ENCODE measurements around the gene LRIG1.
A peak's percentile ranks its signal among the peaks of the same experiment; 100 is the strongest.

LRIG1 gene

GRCh38 chr3:66502245-66502874 is 1.5 kb upstream of the LRIG1 start:
- no peak for DNase-seq

DNA sequence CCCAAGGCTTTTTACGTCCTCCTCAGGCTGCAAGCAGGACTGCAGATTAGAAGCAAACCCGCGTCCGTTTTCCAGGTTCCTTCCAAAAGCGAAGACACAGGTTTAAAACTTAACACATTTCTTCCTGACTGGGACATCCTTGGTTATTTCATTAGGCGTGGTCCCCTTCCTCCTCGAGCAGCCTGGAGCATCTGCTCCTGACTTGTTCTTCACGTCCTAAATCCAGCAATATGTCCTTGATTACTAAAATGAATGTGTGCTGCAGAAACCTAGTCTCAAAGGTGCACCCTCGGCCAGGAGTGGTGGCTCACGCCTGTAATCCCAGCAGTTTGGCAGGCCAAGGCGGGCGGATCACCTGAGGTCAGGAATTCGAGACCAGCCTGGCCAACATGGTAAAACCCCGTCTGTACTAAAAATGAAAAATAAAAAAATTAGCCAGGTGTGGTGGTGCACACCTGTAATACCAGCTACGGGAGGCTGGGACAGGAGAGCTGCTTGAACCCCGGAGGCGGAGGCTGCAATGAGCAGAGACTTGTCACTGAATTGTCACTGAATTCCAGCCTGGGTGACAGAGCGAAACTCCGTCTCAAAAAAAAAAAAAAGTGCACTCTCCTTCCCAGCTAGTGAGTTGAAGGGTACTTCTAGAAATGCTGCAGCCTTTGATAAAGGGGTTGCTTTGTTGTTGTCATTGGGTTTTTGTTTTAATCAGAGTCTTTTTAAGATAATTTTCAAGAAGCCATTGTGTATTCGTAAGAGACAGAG is 842 bp upstream of the LRIG1 start:
- no peak for DNase-seq

- peak in 1 of 2 donors; percentile 46 for DNase-seq
Measured at GRCh38 chr3:66499881-66500575, 794 bp downstream of the LRIG1 start.

- no peak for DNase-seq
Measured at GRCh38 chr3:66498687-66499621, 1.9 kb downstream of the LRIG1 start.

DNA sequence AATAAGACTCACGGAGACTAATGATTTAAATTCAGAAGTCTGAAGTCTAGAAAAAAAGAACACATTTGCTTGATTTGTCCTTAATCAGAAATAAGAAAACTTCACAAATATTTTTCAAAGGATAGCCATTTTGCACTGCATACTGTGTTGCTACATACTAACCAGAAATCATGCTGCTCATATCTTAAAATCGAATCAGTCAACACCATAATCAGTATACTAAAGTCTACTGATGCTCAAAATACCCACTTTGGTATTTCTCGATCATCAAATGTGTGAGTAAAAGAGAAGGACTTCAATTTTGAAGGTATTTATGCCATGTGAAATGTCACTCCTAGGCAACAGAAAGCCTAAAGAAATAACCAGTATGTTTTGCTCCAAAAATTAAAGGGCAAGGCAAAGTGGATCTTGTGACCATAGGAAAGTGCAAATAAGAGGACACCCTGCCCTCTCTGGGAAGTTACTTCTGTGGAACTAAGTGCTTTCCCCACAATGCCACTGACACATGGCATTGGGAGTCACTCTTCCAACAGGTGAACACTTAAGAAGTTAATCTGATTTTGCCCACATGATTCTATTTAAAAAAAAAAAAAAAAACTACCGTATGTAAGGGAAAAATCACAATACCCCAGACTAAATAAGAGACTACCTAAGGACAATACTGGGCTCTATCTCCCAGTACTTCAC is 2.7 kb downstream of the LRIG1 start:
- no peak for DNase-seq

DNA sequence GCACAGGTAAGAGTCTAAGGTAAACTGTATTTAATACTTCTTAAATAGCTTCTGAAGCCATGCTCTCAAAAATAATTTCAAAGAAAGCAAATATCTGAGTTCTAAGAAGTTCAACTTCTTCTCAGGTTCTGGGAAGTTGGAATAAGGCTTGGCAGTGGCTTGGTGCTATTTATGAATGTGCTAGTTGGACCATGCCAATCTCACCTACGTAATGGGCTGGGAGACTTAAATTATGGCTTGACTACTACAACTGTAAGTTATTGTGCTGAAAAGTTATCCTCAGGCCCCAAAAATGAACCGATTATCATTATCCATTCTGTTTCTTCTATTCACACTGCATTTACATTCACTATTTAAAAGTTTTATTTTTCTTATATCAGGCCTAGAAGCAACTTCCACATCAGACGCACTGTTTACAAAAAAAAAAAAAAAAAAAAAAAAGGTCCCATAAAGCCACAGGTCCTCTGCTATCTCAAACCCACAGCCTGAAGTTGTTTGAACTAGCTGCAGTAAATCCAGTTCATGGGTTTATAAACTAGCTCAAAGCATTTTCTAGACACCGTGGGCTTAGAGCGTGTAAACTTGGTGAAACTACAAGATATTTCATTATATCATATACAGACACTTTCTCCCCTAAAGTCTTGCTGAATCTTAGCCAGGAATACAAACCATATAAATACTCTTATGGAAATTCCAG is 3.4 kb downstream of the LRIG1 start:
- DNase-seq: peak in 1 of 2 donors; percentile 57

DNA sequence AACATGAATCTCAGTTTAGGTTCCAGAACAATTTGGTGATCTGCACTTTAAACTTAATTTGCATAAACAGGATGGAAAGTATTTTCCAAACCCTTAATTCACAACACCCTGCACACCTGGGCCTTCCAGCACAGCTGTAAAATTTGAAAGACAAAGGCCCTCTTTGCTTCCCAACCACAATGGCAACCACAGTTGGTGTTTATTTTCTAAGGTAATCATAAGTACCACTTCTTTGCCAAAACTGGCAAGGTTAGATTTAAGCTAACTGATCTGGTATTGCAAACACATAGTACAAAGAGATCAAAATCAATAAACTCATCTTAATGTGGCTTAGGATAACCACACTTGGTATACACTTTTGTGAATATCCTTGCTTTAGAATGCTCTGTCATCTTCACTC is 4.1 kb downstream of the LRIG1 start:
- peak in 1 of 2 donors; percentile 42 for DNase-seq

DNA sequence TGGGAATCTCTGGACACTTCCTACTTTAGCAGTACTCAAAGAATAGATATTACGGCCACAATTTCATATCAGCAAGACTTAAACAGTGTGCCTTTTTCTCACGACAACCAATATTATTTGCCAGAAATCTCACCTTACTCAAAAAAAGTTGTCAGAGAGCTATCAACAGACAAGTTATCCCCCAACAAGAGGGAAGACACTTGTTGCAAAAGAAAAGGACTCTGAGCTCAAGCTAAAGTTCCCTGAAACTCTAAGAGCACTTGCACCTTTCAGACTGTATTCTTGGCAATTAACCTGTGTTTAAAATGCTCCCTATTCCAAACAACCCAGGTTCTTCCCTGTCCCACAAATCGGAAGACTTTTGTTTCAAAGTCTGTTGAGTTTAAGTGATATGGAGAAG is 4.5 kb downstream of the LRIG1 start:
- no peak for DNase-seq

DNA sequence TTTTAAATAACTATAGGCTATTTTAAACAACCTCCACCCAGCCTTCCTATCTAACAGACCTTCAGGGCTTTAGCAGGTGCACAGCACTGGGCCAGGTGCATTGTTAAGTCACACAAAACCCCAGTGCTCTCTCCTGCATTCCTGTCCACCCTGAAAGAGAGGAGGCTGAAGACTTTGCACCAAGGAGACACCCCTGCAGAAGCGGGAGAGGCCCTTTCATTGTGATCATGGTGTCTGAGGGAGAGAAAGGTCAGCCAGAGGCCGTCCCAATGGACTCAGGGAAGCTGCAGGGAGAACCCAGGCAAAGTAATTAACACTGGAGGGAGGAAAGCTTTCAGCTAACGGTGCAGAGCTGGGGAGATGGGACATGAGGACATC is 5.2 kb downstream of the LRIG1 start:
- DNase-seq: no peak

DNA sequence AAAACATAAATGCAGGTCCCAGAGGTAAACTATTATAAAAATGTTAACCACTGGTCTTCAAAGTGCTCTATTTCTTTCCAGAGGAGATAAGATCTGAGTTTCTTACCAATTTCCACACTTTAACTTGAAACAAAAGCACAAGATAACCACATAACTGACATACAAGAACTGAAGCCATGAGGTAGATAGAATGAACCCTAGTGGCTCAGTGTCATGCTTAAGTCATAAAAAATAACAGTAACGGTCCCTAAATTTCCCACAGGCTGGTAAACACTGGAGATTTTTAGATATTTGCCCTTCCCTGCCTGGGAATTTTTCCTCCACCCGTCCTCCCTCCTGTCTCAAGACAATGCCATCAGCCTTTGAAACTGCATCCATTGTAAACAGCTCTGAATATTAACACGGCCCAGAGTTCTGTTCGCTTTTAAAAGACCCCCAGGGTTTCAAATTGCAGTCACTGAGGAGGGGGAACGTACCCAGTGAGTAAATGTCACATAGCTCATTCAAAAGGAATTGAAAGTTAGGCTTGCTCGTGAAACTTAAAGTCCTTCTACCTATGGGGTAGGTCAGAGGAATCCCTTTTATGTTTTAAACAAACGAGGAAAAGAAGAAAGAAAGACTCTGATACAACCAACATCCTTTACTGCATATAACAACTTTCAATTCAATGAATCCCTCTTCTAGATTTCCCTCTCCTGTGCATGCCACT is 5.7 kb downstream of the LRIG1 start:
- peak in 1 of 2 donors; percentile 34 for DNase-seq

DNA sequence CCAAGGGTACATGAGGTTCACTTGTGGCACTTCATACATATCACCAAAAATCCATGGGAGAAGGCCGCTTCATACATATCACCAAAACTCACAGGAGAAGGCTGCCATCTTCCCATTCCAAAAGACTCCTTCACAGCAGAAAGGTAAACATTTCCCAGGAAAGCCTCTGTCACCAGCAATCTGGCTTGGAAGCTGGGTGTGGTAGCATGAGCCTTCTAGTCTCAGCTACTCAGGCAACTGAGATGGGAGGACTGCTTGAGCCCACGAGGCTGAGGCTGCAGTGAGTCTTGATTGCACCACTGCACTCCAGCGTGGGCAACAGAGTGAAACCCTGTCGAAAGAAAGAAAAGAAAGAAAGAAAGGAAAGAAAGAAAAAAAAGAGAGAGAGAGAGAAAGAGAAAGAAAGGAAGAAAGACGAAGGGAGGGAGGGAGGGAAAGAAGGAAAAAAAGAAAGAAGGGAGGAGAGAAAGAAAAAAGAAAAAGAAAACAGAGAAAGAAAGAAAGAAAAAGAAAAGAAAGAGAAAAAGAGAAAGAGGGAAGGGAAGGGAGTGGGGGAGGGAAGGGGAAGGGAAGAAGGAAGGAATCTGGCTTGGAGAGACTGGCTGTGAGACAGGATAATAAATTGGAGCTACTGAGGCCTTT is 7.2 kb downstream of the LRIG1 start:
- DNase-seq: no peak

DNA sequence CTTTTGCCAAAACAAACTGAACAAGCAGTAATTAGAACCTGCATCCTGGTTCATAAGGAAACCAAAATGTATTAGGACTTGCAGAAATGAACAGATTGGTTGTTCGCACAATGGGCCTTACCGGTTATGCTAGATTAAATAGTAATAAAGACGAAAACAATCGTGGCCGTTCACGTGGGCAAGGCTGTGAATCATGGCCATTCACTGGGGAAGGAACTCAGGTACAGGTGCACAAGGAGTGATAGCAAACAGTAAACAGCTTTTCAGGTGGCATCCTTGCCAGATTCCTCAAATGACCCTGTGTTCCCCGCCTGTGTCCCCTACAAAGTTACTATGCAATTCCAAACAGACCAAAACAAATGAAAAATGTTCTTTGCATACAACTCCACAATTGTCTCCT is 8.2 kb downstream of the LRIG1 start:
- DNase-seq: no peak

DNA sequence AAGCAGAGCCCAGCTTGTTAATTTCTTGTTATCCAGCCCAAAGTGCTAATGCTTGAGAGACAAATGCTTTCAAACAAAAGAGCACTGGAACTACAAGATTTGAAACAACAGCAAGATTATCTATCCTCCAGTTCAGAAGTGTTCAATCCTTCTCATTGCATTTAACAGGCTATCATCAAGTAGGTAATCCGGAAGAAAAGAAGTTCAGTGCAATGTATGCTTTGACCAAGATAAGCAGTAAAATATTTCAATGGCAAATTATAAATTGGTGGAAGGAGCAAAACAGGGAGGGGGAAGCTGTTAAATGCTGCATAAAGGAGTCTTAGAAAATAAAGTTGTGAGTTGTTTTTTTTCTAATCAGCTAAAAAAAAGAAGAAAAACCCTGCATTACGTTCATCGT is 8.8 kb downstream of the LRIG1 start:
- DNase-seq: no peak

GRCh38 chr3:66490984-66491383 is 9.8 kb downstream of the LRIG1 start:
- no peak for DNase-seq

- peak; percentile 16 to 59 for DNase-seq
Measured at GRCh38 chr3:66490214-66490613, 10.6 kb downstream of the LRIG1 start.

DNA sequence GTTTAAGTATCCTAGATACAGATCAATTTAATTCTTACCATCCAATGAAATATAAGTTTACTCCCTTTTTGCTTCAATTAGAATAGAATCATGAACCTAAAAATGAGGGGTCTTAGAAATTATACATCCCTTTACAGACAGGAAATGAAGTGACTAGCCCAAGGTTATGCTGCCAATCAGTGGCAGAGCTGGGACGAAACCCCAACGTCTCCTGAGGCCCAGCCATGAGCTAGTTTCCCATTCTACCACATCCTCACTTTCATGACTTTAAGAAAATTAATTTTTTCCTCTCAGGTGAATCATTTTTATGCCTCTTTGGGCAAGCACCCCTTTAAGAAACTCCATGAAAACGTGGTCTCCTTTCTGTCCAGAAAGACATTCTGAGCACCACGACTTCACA is 11.2 kb downstream of the LRIG1 start:
- no peak for DNase-seq

GRCh38 chr3:66489115-66489514 is 11.7 kb downstream of the LRIG1 start:
- no peak for DNase-seq

DNA sequence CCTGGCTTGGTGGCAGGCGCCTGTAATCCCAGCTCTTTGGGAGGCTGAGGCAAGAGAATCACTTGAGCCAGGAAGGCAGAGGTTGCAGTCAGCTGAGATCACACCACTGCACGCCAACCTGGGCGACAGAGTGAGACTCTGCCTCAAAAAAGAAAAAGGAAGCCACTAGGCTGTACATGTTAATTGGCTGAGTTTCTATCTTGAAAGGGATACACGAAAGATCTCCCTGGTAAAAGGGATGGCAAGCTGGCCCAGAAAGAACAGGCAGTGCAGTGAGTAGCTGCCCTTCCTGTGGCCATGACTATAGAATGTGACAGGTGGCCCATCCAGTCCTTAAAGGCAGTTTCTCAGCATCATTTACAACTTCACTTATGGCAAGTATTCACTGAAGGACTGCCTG is 12.3 kb downstream of the LRIG1 start:
- DNase-seq: no peak

DNA sequence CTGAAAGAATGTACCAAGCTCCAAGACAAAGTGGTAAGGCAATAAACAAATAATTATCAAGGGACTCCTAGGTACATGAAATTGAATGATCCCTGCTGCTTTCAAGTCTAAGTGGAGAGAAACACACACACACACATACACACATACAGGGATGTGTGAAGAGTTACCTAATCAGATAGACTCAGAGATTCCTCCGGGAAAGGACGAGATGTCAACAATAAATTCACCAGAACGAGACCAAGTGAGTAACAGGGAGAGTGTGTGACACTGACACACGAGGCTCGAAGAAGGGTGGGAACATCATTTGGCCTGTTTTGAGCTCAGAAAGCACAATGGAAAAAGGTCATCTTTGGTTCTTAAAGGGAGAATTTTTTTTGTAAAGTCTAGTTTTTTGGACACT is 13.4 kb downstream of the LRIG1 start:
- DNase-seq: no peak

DNA sequence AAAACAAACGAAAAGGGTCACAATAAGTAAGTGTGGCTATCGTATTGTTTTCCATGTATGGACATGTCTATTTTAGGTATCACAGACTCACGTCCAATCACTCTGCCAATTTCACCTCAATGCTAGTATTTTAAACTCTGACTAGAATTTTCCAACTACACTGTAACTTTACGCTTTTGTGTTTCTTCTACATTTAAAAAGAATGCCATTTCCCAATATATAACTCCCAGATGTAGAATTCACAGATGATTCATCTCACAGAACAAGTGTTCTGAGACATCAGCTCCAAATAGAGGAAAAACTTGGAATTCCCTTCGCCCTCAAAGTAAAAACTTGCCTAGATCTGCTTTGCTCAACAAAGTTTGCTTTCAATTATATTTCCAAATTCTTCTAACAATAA is 14.2 kb downstream of the LRIG1 start:
- DNase-seq: no peak

DNA sequence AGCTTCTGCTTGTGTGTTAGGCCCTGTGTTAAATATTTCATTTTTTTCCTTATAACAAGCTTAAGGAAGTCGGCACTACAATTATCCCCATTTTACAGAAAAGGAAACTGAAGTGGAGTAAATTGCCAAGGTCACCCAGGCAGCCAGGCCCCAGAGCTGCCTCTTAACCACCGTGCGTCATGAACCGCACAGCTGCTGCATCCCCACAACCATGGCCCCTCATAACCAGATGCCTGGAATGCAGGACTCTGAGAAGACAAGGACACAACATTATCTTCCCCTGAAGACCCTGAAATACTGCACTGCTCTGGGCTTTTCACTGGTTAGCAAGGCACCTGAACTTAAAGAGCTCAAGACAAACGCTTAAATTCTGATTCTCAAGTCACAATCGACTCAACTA is 14.6 kb downstream of the LRIG1 start:
- DNase-seq: no peak

All from CD4-positive, alpha-beta T cell treated with Interferon alpha-2 for 1 hour (primary cell).